Measurements from ENCODE around the gene BBS4. TPM values are rescaled to one million over a fixed set of nuclear protein-coding genes. Genes with fewer than 3 reads are reported as not detected.
"Not testable (repeated sequence)": the region's sequence is repeated elsewhere in the genome, so short reads cannot be mapped to it uniquely, and the experiment has no call there.

The BBS4 gene
- total and polyA plus RNA-seq, 2 experiments from 2014 or later: 15.7 to 20.9 TPM

DNA sequence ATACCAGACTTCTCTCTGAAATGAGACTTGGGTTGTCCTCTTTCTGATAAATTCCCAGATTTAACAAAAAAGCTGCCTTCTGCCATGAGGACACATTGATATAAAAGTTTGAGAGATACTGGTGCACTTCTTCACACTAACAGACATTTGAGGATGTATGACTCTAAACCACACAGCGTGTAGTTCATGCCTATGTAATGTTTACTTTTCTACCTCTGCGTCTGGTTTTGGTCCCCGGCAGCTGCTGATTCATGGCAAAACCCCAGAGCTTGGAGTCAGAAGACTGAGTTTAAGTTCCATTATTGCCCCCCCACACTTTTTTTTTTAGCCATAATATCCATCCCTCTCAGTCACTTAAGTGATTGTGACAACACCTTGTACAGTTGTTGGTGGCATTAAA lies 30.0 kb upstream of the BBS4 start:
- H3K36me3 ChIP-seq (ENCODE audit: low read depth); H3K9ac ChIP-seq; H3K4me1 ChIP-seq (ENCODE audit: insufficient read depth); H3K4me3 ChIP-seq; H3K4me2 ChIP-seq (ENCODE audit: unreplicated experiment); DNase-seq; H3K27ac ChIP-seq; H3K27me3 ChIP-seq (replicated peaks; ENCODE audit: insufficient read depth); in situ Hi-C loops (cut with MboI); H3K9me3 ChIP-seq (ENCODE audit: low read depth); H3K79me2 ChIP-seq (ENCODE audit: insufficient read depth); H3K9me2 ChIP-seq (ENCODE audit: insufficient read depth); H3F3A ChIP-seq (ENCODE audit: insufficient read depth); H4K20me1 ChIP-seq (ENCODE audit: insufficient read depth); H2AFZ ChIP-seq: not testable (repeated sequence)
- WGBS, 2 experiments (ENCODE audit: low coverage in 1 of 2, low lambda C conversion rate in 2 of 2, missing lambda C conversion rate in 2 of 2): no CpG with 5 or more reads among the region's 3 CpGs

DNA sequence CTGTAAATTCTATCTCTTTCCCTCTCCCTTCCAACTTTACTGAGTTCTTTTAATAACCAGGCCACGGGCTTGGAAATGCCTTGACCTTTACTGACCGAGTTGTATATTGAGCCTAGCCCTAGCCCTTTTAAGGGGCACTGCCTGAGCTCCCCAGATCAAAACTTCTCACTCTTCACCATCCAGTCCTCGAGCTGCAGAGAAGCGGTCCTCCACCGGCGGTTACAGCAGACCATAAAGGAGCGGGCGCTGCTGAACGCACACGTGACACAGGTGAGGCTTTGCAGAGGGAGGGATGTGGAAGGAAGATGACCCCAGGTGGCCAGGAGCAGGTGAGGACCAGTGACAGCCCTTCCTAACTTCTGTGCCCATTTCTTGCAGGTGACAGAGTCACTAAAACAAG lies 24.9 kb upstream of the BBS4 start:
- H3K36me3 ChIP-seq (ENCODE audit: low read depth); H3K4me2 ChIP-seq (ENCODE audit: unreplicated experiment); in situ Hi-C loops (cut with MboI); H3K27me3 ChIP-seq (replicated peaks; ENCODE audit: insufficient read depth); H3K4me3 ChIP-seq; H3K9me2 ChIP-seq (ENCODE audit: insufficient read depth); H3K4me1 ChIP-seq (ENCODE audit: insufficient read depth); H3F3A ChIP-seq (ENCODE audit: insufficient read depth); H3K9ac ChIP-seq; H2AFZ ChIP-seq; DNase-seq; H4K20me1 ChIP-seq (ENCODE audit: insufficient read depth); H3K9me3 ChIP-seq (ENCODE audit: low read depth); H3K79me2 ChIP-seq (ENCODE audit: insufficient read depth); H3K27ac ChIP-seq: not testable (repeated sequence)
- WGBS, 2 experiments (ENCODE audit: low coverage in 1 of 2, low lambda C conversion rate in 2 of 2, missing lambda C conversion rate in 2 of 2): 61 to 65% methylated on average over 9 to 10 of the region's 10 CpGs

DNA sequence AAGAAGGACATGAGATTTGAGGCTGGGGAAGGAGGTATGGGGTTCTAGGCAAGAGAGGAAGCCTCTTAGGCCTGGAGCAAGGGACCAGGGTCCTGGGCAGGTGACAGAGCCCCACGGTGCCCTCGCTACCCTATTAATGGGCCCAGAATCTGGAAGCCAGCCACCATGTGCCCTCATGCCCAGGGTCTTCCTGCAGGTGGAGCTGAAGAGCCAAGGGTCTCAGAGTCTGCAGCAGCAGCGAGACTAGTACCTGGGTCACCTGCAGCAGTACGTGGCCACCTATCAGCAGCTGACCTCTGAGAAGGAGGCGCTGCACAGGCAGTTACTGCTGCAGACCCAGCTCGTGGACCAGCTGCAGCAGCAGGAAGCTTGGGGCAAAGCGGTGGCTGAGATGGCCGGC lies 22.1 kb upstream of the BBS4 start:
- DNase-seq; H3K36me3 ChIP-seq (ENCODE audit: low read depth); H3K9me3 ChIP-seq (ENCODE audit: low read depth); H3K4me3 ChIP-seq; H3K4me2 ChIP-seq (ENCODE audit: unreplicated experiment); H4K20me1 ChIP-seq (ENCODE audit: insufficient read depth); H3F3A ChIP-seq (ENCODE audit: insufficient read depth); in situ Hi-C loops (cut with MboI); H3K9me2 ChIP-seq (ENCODE audit: insufficient read depth); H3K27ac ChIP-seq; H3K27me3 ChIP-seq (replicated peaks; ENCODE audit: insufficient read depth); H3K4me1 ChIP-seq (ENCODE audit: insufficient read depth); H3K9ac ChIP-seq; H3K79me2 ChIP-seq (ENCODE audit: insufficient read depth); H2AFZ ChIP-seq: not testable (repeated sequence)
- WGBS, 2 experiments (ENCODE audit: low coverage in 1 of 2, low lambda C conversion rate in 2 of 2, missing lambda C conversion rate in 2 of 2): no CpG with 5 or more reads among the region's 8 CpGs

DNA sequence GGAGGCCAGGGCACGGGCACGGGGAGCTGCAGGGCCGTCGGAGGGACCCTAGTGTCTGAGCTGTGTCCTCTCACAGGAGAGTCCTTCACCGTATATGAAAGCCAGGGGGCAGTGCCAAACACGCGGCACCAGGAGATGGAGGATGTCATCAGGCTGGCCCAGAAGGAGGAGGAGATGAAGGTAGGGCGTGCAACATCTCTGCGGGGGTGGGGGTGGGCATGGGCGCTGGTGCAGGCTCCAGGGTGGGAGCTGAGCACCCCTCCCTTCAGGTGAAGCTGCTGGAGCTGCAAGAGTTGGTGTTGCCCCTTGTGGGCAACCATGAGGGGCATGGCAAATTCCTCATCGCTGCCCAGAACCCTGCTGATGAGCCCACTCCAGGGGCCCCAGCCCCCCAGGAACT lies 20.3 kb upstream of the BBS4 start:
- H3K4me3 ChIP-seq; DNase-seq; H3F3A ChIP-seq (ENCODE audit: insufficient read depth); H3K79me2 ChIP-seq (ENCODE audit: insufficient read depth); H3K36me3 ChIP-seq (ENCODE audit: low read depth); H3K9me3 ChIP-seq (ENCODE audit: low read depth); H3K27me3 ChIP-seq (replicated peaks; ENCODE audit: insufficient read depth); H3K9me2 ChIP-seq (ENCODE audit: insufficient read depth); H3K27ac ChIP-seq; in situ Hi-C loops (cut with MboI); H3K9ac ChIP-seq; H2AFZ ChIP-seq; H4K20me1 ChIP-seq (ENCODE audit: insufficient read depth); H3K4me2 ChIP-seq (ENCODE audit: unreplicated experiment); H3K4me1 ChIP-seq (ENCODE audit: insufficient read depth): not testable (repeated sequence)
- WGBS, 2 experiments (ENCODE audit: low coverage in 1 of 2, low lambda C conversion rate in 2 of 2, missing lambda C conversion rate in 2 of 2): 59 to 70% methylated on average over 5 to 6 of the region's 11 CpGs

DNA sequence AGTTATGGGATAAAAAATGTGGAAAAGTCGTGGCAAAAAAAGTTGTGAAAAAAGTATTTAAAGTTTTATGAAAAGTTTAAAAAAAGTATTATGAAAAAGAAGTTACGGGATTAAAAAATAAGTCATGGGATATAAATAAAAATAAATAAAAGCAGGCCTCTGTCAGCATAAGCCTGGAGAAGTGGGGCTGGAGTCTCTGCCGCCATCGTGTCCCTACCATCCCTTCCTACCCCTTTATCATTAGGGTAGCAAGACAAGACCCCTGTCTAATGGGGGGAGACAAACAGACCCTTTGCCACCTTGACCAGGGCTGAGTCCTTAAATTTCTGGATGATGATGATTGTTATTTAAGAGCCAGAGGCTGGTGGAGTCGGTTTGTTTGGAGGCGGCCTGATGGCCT lies 16.2 kb upstream of the BBS4 start:
- H3K4me1 ChIP-seq (ENCODE audit: insufficient read depth); H3K36me3 ChIP-seq (ENCODE audit: low read depth); H3K9ac ChIP-seq; H3K27ac ChIP-seq; H4K20me1 ChIP-seq (ENCODE audit: insufficient read depth); H2AFZ ChIP-seq; H3K79me2 ChIP-seq (ENCODE audit: insufficient read depth); H3K4me2 ChIP-seq (ENCODE audit: unreplicated experiment); DNase-seq; H3K9me3 ChIP-seq (ENCODE audit: low read depth); H3K9me2 ChIP-seq (ENCODE audit: insufficient read depth); H3F3A ChIP-seq (ENCODE audit: insufficient read depth); H3K4me3 ChIP-seq: not testable (repeated sequence)
- H3K27me3 ChIP-seq (replicated peaks; ENCODE audit: insufficient read depth): peaks cover 22% of the 10 kb centered on the region; the same call in 1 of the 2 replicates
- in situ Hi-C loops (cut with MboI): loop anchor here (10.0 kb wide), 2 partner anchors 45 to 75 kb away; no protein-coding TSS in a partner anchor
- 74 to 85% methylated on average over 3 to 5 of the region's 6 CpGs for WGBS, 2 experiments (ENCODE audit: low coverage in 1 of 2, low lambda C conversion rate in 2 of 2, missing lambda C conversion rate in 2 of 2)

DNA sequence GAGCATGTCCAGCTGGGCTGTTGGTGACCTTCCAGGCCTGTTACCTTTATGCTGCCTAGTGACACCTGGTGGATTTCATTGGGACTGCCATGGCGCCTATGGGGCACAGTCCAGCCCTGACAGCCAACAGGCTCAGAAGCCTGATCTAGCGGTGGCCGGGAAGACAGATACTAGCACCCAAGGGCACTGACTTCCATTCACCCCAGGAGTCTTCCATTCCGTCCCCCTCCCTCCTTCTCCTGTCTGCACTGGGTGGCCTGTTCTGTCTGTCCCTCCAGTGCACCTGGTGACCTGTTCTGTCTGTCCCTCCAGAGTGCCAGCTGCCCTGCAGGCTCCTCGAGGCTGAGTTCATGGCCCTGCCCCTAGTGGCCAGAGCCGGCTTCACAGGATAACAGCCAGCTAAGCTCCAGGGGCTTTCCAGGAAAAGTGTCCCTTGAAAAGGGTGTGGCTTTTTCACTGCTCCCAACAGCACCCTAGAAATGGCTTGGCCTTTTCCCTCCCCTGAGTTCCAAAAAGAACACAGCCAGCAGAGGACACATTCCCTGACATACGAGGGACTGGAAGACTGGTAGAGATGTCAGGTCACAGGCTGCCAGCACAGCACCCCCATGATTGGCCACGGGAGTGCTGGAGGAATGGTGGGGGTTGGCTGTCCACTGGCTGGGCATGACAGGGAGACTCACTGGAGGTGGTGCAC lies 15.2 kb upstream of the BBS4 start:
- WGBS, 2 experiments (ENCODE audit: low coverage in 1 of 2, low lambda C conversion rate in 2 of 2, missing lambda C conversion rate in 2 of 2): 10 to 26% methylated on average over 8 of the region's 8 CpGs

More for the DNA sequence above, 15.2 kb upstream of the BBS4 start:
- H3K27ac ChIP-seq; H3K9ac ChIP-seq; H3K79me2 ChIP-seq (ENCODE audit: insufficient read depth); H3K9me2 ChIP-seq (ENCODE audit: insufficient read depth); H4K20me1 ChIP-seq (ENCODE audit: insufficient read depth); H3K9me3 ChIP-seq (ENCODE audit: low read depth); H3K36me3 ChIP-seq (ENCODE audit: low read depth); H3F3A ChIP-seq (ENCODE audit: insufficient read depth); H3K4me1 ChIP-seq (ENCODE audit: insufficient read depth): not testable (repeated sequence)
- H3K4me3 ChIP-seq: 0 out of 2 replicates have a peak overlapping the region, but pooled peaks have one; percentile 51
- peak overlapping the region; percentile 77; the same call in 1 of the 2 replicates for H2AFZ ChIP-seq
- in situ Hi-C loops (cut with MboI): loop anchor here (10.0 kb wide), 2 partner anchors 46 to 76 kb away; no protein-coding TSS in a partner anchor
- H3K27me3 ChIP-seq (replicated peaks; ENCODE audit: insufficient read depth): peaks cover 22% of the 10 kb centered on the region; the same call in 1 of the 2 replicates
- peak overlapping the region; percentile 14 for H3K4me2 ChIP-seq (ENCODE audit: unreplicated experiment)
- DNase-seq: peak; percentile 68
